ENCODE data around the gene BBOX1. TPM values are rescaled to one million over a fixed set of nuclear protein-coding genes. Genes with fewer than 3 reads are reported as not detected.

Gene BBOX1
- total RNA-seq, 2 donors from 2014 or later, result not detected

DNA sequence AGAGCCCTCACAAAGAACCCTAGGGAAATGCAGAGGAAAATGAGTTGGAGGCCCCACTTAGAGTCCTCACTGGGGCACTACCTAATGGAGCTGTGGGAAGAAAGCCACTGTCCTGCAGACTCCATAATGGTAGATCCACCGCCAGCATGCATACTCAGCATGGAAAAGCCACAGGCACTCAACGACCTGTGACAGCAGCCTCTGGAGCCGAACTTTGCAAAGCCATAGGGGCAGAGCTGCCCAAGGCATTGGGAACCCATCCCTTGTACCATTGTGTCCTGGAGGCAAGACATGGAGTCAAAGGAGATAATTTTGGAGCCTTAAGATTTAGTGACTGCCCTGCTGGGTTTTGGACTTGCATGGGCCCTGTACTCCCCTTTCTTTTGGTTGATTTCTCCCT lies 18.8 kb downstream of the BBOX1 start:
- intact Hi-C loops (cut with DNase I), result no loop called here
- Histone ChIP-seq H3K27ac (no peak overlapping the region), H3K36me3 (no peaks in the 10 kb centered on the region), H3K4me1 (no peaks in the 10 kb centered on the region), H3K9me3 (no peaks in the 10 kb centered on the region), H3K9ac (ENCODE audit: low read depth in 2 of 2, low read length in 2 of 2) (no peak overlapping the region), H3K4me3 (no peak overlapping the region), H3K27me3 (no peaks in the 10 kb centered on the region)
- TF ChIP-seq, protein P1, sequence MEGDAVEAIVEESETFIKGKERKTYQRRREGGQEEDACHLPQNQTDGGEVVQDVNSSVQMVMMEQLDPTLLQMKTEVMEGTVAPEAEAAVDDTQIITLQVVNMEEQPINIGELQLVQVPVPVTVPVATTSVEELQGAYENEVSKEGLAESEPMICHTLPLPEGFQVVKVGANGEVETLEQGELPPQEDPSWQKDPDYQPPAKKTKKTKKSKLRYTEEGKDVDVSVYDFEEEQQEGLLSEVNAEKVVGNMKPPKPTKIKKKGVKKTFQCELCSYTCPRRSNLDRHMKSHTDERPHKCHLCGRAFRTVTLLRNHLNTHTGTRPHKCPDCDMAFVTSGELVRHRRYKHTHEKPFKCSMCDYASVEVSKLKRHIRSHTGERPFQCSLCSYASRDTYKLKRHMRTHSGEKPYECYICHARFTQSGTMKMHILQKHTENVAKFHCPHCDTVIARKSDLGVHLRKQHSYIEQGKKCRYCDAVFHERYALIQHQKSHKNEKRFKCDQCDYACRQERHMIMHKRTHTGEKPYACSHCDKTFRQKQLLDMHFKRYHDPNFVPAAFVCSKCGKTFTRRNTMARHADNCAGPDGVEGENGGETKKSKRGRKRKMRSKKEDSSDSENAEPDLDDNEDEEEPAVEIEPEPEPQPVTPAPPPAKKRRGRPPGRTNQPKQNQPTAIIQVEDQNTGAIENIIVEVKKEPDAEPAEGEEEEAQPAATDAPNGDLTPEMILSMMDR (IDR thresholded peaks at IDR 0.05), result no peak
- no peak for DNase-seq

GRCh38 chr11:27060816-27061460 lies 20.3 kb downstream of the BBOX1 start:
- intact Hi-C loops (cut with DNase I), result no loop called here
- Histone ChIP-seq H3K9me3 (no peaks in the 10 kb centered on the region), H3K4me1 (no peaks in the 10 kb centered on the region), H3K36me3 (no peaks in the 10 kb centered on the region), H3K27ac (no peak overlapping the region), H3K27me3 (no peaks in the 10 kb centered on the region), H3K4me3 (no peak overlapping the region), H3K9ac (ENCODE audit: low read depth in 2 of 2, low read length in 2 of 2) (no peak overlapping the region)
- TF ChIP-seq, protein P1 (IDR thresholded peaks at IDR 0.05), result no peak
- DNase-seq, result no peak

DNA sequence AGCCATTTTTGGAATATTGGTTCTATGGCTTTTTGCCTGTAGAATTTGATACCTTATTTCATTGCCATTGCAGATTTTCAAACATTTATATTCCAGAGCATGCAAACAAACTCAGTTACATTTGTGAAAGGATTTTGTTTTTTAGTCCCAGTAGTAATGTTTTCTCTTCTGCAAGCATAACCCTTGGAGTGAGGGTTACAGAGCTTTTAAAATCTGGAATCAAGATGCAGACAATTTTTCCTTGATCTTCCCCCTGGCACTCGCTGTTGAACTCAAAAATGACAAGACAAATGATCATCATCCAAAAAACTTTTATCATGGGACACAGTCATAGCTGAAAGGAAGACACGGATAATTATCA lies 20.8 kb downstream of the BBOX1 start:
- Histone ChIP-seq H3K9ac (ENCODE audit: low read depth in 2 of 2, low read length in 2 of 2) (no peak overlapping the region), H3K27ac (no peak overlapping the region), H3K4me1 (no peaks in the 10 kb centered on the region), H3K27me3 (no peaks in the 10 kb centered on the region), H3K9me3 (no peaks in the 10 kb centered on the region), H3K4me3 (no peak overlapping the region), H3K36me3 (no peaks in the 10 kb centered on the region)
- intact Hi-C loops (cut with DNase I), result no loop called here
- TF ChIP-seq, protein P1 (IDR thresholded peaks at IDR 0.05), result no peak
- no peak for DNase-seq

DNA sequence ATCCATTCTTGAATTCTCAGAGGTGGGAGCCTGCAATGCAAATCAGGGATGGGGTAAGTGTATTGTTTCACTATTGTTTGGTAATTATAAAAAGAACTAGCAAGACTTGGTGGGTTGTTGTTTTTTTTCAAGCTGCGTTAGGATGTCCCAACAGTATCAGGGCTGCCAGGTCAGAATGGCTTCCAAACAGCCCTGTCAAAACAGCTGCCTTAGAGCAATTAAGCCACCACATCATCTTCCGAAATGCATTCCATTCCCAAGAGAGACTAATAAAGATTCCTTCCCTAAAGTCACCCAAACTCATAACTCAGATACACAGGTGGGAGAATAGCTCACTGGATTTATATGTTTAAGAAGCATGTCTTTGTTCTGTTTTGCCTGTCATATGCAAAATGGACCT lies 23.5 kb downstream of the BBOX1 start:
- no peak overlapping the region for H3K4me3 ChIP-seq
- TF ChIP-seq, protein P1 (IDR thresholded peaks at IDR 0.05), result no peak
- H3K4me1 ChIP-seq, result no peaks in the 10 kb centered on the region
- no peak overlapping the region for H3K9ac ChIP-seq (ENCODE audit: low read depth in 2 of 2, low read length in 2 of 2)
- H3K9me3 ChIP-seq, result no peaks in the 10 kb centered on the region
- intact Hi-C loops (cut with DNase I), result no loop called here
- no peaks in the 10 kb centered on the region for H3K27me3 ChIP-seq
- no peaks in the 10 kb centered on the region for H3K36me3 ChIP-seq
- no peak for DNase-seq
- no peak overlapping the region for H3K27ac ChIP-seq

GRCh38 chr11:27075192-27075591 lies 34.6 kb downstream of the BBOX1 start:
- intact Hi-C loops (cut with DNase I), result no loop called here
- no peaks in the 10 kb centered on the region for H3K36me3 ChIP-seq
- no peak overlapping the region for H3K4me3 ChIP-seq
- no peaks in the 10 kb centered on the region for H3K27me3 ChIP-seq
- no peak overlapping the region for H3K9ac ChIP-seq (ENCODE audit: low read depth in 2 of 2, low read length in 2 of 2)
- no peaks in the 10 kb centered on the region for H3K4me1 ChIP-seq
- H3K9me3 ChIP-seq, result no peaks in the 10 kb centered on the region
- TF ChIP-seq, protein P1 (IDR thresholded peaks at IDR 0.05), result no peak
- H3K27ac ChIP-seq, result no peak overlapping the region
- no peak for DNase-seq

Measured in colonic mucosa (tissue), 4 donors.